Astrocyte (in vitro differentiated cells and primary cell): ENCODE data around the gene INTS2.

Source experiments
- EZH2 ChIP-seq: IDR thresholded peaks from 2 replicates; pipeline ENCODE4 v1.6.1; 2012; ENCODE audit warnings: mild to moderate bottlenecking, low read length, inconsistent platforms; ENCODE audit not compliant: insufficient read depth
- TF ChIP-seq, protein P1 (sequence below): IDR thresholded peaks from 2 replicates; pipeline ENCODE4 v1.5.1; 2011; ENCODE audit warnings: low read depth, mild to moderate bottlenecking, inconsistent platforms, low read length, moderate library complexity; ENCODE audit not compliant: insufficient read depth

DNA sequence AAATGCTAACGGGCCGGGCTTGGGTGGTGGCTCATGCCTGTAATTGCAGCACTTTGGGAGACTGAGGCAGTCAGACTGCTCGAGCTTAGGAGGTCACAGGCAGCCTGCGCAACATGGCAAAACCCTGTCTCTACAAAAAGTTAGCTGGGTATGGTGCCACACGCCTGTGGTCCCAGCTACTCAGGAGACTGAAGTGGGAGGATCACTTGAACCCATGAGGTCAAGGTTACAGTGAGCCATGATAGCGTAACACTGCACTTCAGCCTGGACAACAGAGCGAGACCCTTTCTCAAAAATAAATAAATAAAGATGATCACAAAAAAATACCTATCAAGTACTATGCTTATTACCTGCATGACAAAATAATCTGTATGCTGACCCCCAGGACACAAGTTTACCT, 46.3 kb upstream of the INTS2 start:
- TF ChIP-seq EZH2: no peak
- TF ChIP-seq, protein P1, sequence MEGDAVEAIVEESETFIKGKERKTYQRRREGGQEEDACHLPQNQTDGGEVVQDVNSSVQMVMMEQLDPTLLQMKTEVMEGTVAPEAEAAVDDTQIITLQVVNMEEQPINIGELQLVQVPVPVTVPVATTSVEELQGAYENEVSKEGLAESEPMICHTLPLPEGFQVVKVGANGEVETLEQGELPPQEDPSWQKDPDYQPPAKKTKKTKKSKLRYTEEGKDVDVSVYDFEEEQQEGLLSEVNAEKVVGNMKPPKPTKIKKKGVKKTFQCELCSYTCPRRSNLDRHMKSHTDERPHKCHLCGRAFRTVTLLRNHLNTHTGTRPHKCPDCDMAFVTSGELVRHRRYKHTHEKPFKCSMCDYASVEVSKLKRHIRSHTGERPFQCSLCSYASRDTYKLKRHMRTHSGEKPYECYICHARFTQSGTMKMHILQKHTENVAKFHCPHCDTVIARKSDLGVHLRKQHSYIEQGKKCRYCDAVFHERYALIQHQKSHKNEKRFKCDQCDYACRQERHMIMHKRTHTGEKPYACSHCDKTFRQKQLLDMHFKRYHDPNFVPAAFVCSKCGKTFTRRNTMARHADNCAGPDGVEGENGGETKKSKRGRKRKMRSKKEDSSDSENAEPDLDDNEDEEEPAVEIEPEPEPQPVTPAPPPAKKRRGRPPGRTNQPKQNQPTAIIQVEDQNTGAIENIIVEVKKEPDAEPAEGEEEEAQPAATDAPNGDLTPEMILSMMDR: no peak
